ENCODE data around the gene BMP8A.

DNA sequence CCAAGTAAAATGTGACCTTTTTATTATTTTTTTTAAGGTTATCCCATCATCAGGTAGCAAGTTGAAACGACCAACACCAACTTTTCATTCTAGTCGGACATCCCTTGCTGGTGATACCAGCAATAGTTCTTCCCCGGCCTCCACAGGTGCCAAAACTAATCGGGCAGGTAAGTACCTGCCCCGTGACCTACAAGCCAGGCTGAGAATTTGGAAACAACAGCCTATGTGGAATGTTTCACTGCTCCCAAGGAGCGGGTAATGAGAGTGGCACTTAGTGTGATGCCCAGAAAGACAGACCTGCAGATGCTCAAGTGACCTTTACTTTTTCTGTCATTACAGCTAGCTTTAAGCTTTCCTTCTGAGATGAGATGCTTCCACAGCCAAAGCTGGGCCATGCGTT is 6.9 kb upstream of the BMP8A start:
- no peak for TF ChIP-seq CTCF (IDR thresholded peaks at IDR 0.05)
- no peak for TF ChIP-seq POLR2A (IDR thresholded peaks at IDR 0.05)

All from sigmoid colon (tissue), 3 donors.